ENCODE data around the gene PCDHA8.
"Not testable (repeated sequence)": the region's sequence is repeated elsewhere in the genome, so short reads cannot be mapped to it uniquely, and the experiment has no call there.

The PCDHA8 gene

GRCh38 chr5:140827704-140828361 is 13.2 kb upstream of the PCDHA8 start, which contains the start of gene PCDHA6:
Gene PCDHA6 (plus strand): TSS chr5:140827960. CDS start chr5:140828092, 132 bp downstream.
- H3K4me3 ChIP-seq (ENCODE audit: low read depth, low read length) = peak within 1 kb of the TSS; percentile 23
- DNase-seq (ENCODE audit: low read depth) = no peak

GRCh38 chr5:140828362-140828737 is 12.6 kb upstream of the PCDHA8 start:
- H3K4me3 ChIP-seq (ENCODE audit: low read depth, low read length) = no peak overlapping the region
- no peak for DNase-seq (ENCODE audit: low read depth)

GRCh38 chr5:140829511-140830501 is 11.2 kb upstream of the PCDHA8 start:
- not testable (repeated sequence) for DNase-seq (ENCODE audit: low read depth); H3K4me3 ChIP-seq (ENCODE audit: low read depth, low read length)

- no peak for DNase-seq (ENCODE audit: low read depth)
These were observed 7.0 kb upstream of the PCDHA8 start, which contains the start of gene PCDHA7 for GRCh38 chr5:140833993-140834392. Gene PCDHA7 (plus strand): TSS chr5:140834269. CDS start chr5:140834384, 115 bp downstream.

GRCh38 chr5:140834439-140835008 is 6.5 kb upstream of the PCDHA8 start:
- peak overlapping the region; percentile 26 for H3K4me3 ChIP-seq (ENCODE audit: low read depth, low read length)
- DNase-seq (ENCODE audit: low read depth) = not testable (repeated sequence)

More at GRCh38 chr5:140833993-140834392, 7.0 kb upstream of the PCDHA8 start, which contains the start of gene PCDHA7:
- H3K4me3 ChIP-seq (ENCODE audit: low read depth, low read length) = peak within 1 kb of the TSS; percentile 26

- no peak for DNase-seq (ENCODE audit: low read depth)
- no peak overlapping the region for H3K4me3 ChIP-seq (ENCODE audit: low read depth, low read length)
These were observed 5.1 kb upstream of the PCDHA8 start for GRCh38 chr5:140835622-140836510.

GRCh38 chr5:140842798-140843733 is 2.1 kb downstream of the PCDHA8 start:
- DNase-seq (ENCODE audit: low read depth) = no peak
- H3K4me3 ChIP-seq (ENCODE audit: low read depth, low read length) = no peak overlapping the region

- H3K4me3 ChIP-seq (ENCODE audit: low read depth, low read length); DNase-seq (ENCODE audit: low read depth): not testable (repeated sequence)
These were observed 7.4 kb downstream of the PCDHA8 start, which contains the start of gene PCDHA9 for GRCh38 chr5:140848139-140849102. Gene PCDHA9 (plus strand): TSS chr5:140848382. CDS start chr5:140848496, 114 bp downstream.

- not testable (repeated sequence) for DNase-seq (ENCODE audit: low read depth)
These were observed 9.0 kb downstream of the PCDHA8 start for GRCh38 chr5:140849831-140850634.

GRCh38 chr5:140855772-140856674 is 15.0 kb downstream of the PCDHA8 start, which contains the start of gene PCDHA10:
Gene PCDHA10 (plus strand): TSS chr5:140855897. CDS start chr5:140856049, 152 bp downstream.
- DNase-seq (ENCODE audit: low read depth) = no peak
- no peak within 1 kb of the TSS for H3K4me3 ChIP-seq (ENCODE audit: low read depth, low read length)

More at GRCh38 chr5:140849831-140850634, 9.0 kb downstream of the PCDHA8 start:
- H3K4me3 ChIP-seq (ENCODE audit: low read depth, low read length) = not testable (repeated sequence)

GRCh38 chr5:140857177-140857986 is 16.4 kb downstream of the PCDHA8 start:
- DNase-seq (ENCODE audit: low read depth) = no peak
- H3K4me3 ChIP-seq (ENCODE audit: low read depth, low read length) = no peak overlapping the region

GRCh38 chr5:140857987-140858240 is 16.9 kb downstream of the PCDHA8 start:
- no peak overlapping the region for H3K4me3 ChIP-seq (ENCODE audit: low read depth, low read length)

GRCh38 chr5:140862441-140863295 is 21.7 kb downstream of the PCDHA8 start:
- H3K4me3 ChIP-seq (ENCODE audit: low read depth, low read length) = no peak overlapping the region

More at GRCh38 chr5:140857987-140858240, 16.9 kb downstream of the PCDHA8 start:
- no peak for DNase-seq (ENCODE audit: low read depth)

More at GRCh38 chr5:140862441-140863295, 21.7 kb downstream of the PCDHA8 start:
- DNase-seq (ENCODE audit: low read depth) = no peak
